GM12891 (cell line): Measurements from ENCODE around the gene LRRC15.

ENCODE experiments used
- PAX5 ChIP-seq: IDR thresholded peaks from 2 replicates; pipeline ENCODE4 v1.6.1; 2011; ENCODE audit warnings: low read length, moderate library complexity, mild to moderate bottlenecking; ENCODE audit not compliant: insufficient read depth, severe bottlenecking
- POLR2AphosphoS5 ChIP-seq: IDR thresholded peaks from 2 replicates; pipeline ENCODE4 v1.6.1; 2011; ENCODE audit warnings: low read depth, low read length, control low read depth

DNA sequence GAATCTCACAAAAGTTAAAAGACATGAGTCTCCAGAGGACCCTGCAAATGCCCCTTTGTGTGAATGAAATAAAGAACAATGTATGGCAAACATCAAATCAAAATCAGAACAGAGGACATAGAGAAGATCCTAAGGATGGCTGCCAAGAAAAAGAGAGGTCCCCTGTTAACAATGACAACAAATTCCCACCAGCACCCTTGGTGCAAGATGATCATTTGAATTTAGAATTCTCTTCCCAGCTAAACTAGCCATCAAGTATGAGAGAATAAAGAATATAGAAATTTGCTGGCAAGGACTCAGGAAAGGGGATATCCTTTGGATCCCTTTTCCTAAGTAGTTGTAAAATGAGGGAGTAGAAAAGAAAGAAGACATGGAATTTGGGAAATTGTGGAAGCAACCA is 21.3 kb upstream of the LRRC15 start:
- TF ChIP-seq PAX5 (no peak), POLR2AphosphoS5 (no peak)
